ENCODE measurements around the gene COX5A.

GRCh38 chr15:74964794-74965193, 26.9 kb upstream of the COX5A start:
- TF ChIP-seq, protein P1, sequence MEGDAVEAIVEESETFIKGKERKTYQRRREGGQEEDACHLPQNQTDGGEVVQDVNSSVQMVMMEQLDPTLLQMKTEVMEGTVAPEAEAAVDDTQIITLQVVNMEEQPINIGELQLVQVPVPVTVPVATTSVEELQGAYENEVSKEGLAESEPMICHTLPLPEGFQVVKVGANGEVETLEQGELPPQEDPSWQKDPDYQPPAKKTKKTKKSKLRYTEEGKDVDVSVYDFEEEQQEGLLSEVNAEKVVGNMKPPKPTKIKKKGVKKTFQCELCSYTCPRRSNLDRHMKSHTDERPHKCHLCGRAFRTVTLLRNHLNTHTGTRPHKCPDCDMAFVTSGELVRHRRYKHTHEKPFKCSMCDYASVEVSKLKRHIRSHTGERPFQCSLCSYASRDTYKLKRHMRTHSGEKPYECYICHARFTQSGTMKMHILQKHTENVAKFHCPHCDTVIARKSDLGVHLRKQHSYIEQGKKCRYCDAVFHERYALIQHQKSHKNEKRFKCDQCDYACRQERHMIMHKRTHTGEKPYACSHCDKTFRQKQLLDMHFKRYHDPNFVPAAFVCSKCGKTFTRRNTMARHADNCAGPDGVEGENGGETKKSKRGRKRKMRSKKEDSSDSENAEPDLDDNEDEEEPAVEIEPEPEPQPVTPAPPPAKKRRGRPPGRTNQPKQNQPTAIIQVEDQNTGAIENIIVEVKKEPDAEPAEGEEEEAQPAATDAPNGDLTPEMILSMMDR (conservative IDR thresholded peaks at IDR 0.05; ENCODE audit: low read length): no peak
- TF ChIP-seq EZH2phosphoT487 (IDR thresholded peaks at IDR 0.05; ENCODE audit: borderline replicate concordance): no peak
